GM12875 (cell line): ENCODE measurements around the gene CCNB1.
A peak's percentile ranks its signal among the peaks of the same experiment; 100 is the strongest.
"Not testable (repeated sequence)": the region's sequence is repeated elsewhere in the genome, so short reads cannot be mapped to it uniquely, and the experiment has no call there.

ENCODE experiments used
- H3K4me3 ChIP-seq: one replicate; pipeline ENCODE4 v1.5.1; 2011; ENCODE audit warnings: low read depth, low read length, control low read depth
- TF ChIP-seq, protein P1 (sequence below): IDR thresholded peaks from 2 replicates; pipeline ENCODE4 v1.5.1; 2011; ENCODE audit warnings: low read depth, mild to moderate bottlenecking, control low read depth, inconsistent platforms, low read length, moderate library complexity, borderline replicate concordance; ENCODE audit not compliant: insufficient read depth

CCNB1 gene

DNA sequence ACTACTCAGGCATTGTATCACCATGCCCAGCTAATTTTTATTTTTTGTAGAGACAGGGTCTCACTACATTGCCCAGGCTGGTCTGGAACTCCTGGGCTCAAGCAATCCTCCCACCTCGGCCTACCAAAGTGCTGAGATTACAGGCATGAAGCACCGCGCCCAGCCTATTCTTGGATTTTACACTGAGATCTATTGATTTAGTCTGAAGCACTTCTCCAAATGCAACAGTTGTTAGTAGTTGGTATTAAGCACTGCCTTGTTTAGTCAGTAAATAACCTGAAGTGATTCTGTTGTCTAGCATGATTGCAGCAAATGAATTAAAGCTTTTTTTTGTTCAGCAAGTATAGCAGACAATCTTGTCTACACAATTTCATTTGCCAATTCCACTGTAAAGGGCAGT, 8.9 kb upstream of the CCNB1 start:
- no peak overlapping the region for H3K4me3 ChIP-seq
- TF ChIP-seq, protein P1, sequence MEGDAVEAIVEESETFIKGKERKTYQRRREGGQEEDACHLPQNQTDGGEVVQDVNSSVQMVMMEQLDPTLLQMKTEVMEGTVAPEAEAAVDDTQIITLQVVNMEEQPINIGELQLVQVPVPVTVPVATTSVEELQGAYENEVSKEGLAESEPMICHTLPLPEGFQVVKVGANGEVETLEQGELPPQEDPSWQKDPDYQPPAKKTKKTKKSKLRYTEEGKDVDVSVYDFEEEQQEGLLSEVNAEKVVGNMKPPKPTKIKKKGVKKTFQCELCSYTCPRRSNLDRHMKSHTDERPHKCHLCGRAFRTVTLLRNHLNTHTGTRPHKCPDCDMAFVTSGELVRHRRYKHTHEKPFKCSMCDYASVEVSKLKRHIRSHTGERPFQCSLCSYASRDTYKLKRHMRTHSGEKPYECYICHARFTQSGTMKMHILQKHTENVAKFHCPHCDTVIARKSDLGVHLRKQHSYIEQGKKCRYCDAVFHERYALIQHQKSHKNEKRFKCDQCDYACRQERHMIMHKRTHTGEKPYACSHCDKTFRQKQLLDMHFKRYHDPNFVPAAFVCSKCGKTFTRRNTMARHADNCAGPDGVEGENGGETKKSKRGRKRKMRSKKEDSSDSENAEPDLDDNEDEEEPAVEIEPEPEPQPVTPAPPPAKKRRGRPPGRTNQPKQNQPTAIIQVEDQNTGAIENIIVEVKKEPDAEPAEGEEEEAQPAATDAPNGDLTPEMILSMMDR = no peak

DNA sequence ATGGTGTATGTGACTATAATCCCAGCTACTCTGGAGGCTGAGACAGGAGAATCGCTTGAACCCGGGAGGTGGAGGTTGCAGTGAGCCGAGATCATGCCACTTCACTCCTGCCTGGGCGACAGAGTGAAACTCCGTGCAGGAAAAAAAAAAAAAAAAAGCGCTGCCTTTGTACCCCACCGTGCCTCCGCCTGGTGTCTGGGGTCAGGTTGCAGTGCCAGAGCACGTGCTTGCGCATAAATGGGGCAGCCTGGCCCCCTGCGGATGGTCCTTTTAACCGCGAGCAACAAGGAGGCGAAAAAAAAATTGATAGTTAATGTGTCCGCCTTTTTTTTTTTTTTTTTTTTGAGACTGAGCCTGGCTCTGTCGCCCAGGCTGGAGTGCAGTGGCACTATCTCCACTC, 6.3 kb upstream of the CCNB1 start:
- H3K4me3 ChIP-seq = no peak overlapping the region
- TF ChIP-seq, protein P1 = no peak

DNA sequence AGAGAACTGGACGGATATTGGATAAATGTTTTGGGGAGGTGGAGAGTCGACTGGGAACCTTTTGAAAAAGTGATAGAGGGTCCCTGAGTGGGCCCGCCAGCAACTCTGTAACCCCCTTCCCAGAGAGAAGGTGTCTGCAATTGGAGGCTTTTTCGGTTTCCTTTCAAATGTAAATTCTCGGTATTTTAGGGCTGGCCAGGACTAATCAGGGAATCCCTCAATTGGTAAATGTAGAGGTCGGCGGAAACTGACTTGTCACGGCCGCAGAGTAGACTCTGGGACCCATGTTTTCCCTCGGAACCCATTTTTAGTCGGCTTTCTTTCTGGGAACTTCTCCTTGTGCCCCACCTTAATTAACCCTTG, 524 bp downstream of the CCNB1 start:
- TF ChIP-seq, protein P1 = no peak

DNA sequence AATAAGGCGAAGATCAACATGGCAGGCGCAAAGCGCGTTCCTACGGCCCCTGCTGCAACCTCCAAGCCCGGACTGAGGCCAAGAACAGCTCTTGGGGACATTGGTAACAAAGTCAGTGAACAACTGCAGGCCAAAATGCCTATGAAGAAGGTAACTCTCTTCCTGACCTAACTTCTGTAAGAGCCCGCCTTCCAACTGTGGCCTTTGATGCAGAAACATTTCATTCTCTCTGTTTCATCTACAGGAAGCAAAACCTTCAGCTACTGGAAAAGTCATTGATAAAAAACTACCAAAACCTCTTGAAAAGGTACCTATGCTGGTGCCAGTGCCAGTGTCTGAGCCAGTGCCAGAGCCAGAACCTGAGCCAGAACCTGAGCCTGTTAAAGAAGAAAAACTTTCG, 979 bp downstream of the CCNB1 start:
- H3K4me3 ChIP-seq = peak overlapping the region; percentile 81
- TF ChIP-seq, protein P1 = no peak

More for the DNA sequence above, 524 bp downstream of the CCNB1 start:
- peak overlapping the region; percentile 81 for H3K4me3 ChIP-seq

DNA sequence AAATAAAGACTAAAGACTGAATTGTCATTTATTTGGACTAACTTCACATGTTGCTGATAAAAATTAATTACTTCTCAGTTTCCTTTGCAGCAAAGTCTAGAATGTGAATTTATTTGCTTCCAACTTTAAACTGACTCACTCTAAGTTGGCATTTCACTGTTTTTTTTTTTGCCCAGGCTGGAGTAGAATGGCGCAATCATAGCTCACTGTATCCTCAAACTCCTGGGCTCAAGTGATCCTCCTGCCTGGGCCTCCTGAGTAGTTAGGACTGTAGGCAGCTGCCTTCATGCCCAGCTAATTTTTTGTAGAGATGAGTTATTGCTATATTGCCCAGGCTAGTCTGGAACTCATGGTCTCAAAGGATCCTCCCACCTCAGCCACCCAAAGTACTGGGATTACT, 3.5 kb downstream of the CCNB1 start:
- H3K4me3 ChIP-seq = no peak overlapping the region
- TF ChIP-seq, protein P1 = no peak

DNA sequence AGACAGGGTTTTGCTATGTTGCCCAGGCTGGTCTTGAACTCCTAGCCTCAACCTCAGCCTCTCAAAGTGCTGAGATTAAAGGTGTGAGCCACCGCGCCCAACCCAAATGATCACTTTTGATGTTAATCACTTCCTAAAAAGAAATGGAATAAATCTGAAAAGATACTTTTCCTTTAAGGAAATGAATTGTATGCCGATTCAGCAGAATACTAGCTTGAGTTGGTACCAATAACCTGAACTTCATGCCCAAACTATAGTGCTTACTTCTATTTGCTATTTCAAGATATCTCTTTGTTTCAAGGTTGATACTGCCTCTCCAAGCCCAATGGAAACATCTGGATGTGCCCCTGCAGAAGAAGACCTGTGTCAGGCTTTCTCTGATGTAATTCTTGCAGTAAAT, 4.0 kb downstream of the CCNB1 start:
- H3K4me3 ChIP-seq = no peak overlapping the region
- TF ChIP-seq, protein P1 = no peak

DNA sequence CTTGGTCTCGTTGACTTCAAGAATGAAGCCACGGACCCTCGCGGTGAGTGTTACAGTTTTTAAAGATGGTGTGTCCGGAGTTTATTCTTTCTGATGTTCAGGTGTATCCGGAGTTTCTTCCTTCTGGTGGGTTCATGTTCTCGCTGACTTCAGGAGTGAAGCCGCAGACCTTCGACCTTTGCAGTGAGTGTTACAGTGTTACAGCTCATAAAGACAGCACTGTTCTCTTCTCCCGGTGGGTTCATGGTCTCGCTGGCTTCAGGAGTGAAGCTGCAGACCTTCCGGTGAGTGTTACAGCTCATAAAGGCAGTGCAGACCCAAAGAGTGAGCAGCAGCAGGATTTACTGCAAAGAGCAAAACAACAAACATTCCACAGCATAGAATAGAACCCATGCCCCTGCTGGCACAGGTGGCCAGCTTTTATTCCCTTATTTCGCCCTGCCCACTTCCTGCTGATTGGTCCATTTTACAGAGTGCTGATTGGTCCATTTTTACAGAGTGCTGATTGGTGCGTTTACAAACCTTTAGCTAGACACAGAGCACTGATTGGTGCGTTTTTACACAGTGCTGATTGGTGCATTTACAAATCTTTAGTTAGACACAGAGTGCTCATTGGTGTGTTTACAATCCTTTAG, 14.8 kb downstream of the CCNB1 start:
- H3K4me3 ChIP-seq = not testable (repeated sequence)

DNA sequence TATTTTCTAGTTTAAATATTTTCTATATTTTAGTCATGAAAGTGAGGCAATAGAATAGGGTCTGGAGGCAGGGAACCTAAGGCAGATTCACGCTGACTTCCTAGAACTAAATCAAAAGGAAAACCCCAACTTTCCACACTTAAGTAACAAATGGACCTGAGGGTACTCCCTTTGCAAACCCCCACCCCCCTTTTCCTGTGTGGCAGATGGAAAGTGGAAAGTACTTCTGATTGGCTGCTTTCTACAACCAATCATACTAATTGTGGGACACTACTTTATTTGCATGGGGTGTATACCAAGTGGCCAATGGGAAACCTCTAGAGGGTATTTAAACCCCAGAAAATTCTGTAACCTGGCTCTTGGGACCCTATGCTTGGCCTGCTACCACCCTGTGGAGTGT, 17.7 kb downstream of the CCNB1 start:
- no peak overlapping the region for H3K4me3 ChIP-seq
- TF ChIP-seq, protein P1 = no peak
